HCT116 (cell line): ENCODE measurements around the gene POU2F3. TPM values are rescaled to one million over a fixed set of nuclear protein-coding genes. Genes with fewer than 3 reads are reported as not detected.

Experiments used
- ATAC-seq: fragments of 200-7000 bp; cut with Tn5 transposase; 2 replicates; pipeline ENCODE4 v1.9.1; 2020; ENCODE audit warnings: mild to moderate bottlenecking, moderate library complexity
- BruUV-seq: library from RNA; stranded (reverse); fragments of 400-500 nt; replicated peaks from 2 replicates; lab custom pipeline; 2021; lab: Mats Ljungman, UMichigan
- CTCF ChIA-PET: fragments of 300-600 bp; sonication (Branson Sonifier 250); formaldehyde crosslinking; loops from one replicate; lab custom pipeline; 2021; ENCODE audit warnings: antibody characterized with exemption; lab: Charles Lee
- POLR2A ChIA-PET: fragments of 300-600, 350-600 bp; sonication (Branson Sonifier 250); formaldehyde crosslinking; loops from one replicate; lab custom pipeline; 2021; ENCODE audit warnings: antibody characterized with exemption; lab: Charles Lee
- RAD21 ChIA-PET, 2 experiments: fragments of 300-600 bp; sonication (Branson Sonifier 250); formaldehyde crosslinking; loops; one replicate each; lab custom pipeline; 2023; ENCODE audit warnings: low total read pairs in 2 of 2; ENCODE audit not compliant: uncharacterized antibody in 2 of 2, unreplicated experiment in 2 of 2, low non-redundant PET in 1 of 2; lab: Charles Lee
- DNase-seq: peaks from one replicate; pipeline ENCODE4 v3.0.0-alpha.2; 2010; ENCODE audit warnings: low read depth, low spot score
- H2AFZ ChIP-seq: fragments of 200-600 bp; shearing (Covaris generic), sonication (generic); 2 replicates; pipeline ENCODE4 v1.6.1; 2017; ENCODE audit warnings: low read depth, mixed run types, mixed read lengths, antibody characterized with exemption, low read length; ENCODE audit not compliant: poor library complexity, severe bottlenecking
- H3K27ac ChIP-seq: 2 replicates; pipeline ENCODE4 v1.5.1; 2012; ENCODE audit warnings: low read depth, low read length
- H3K27me3 ChIP-seq: fragments of 200-600 bp; sonication (generic); 2 replicates; pipeline ENCODE4 v1.6.1; 2016; ENCODE audit warnings: mixed run types, low read length, mixed read lengths; ENCODE audit not compliant: insufficient read depth
- H3K36me3 ChIP-seq, 2 experiments: fragments of 200-500 bp in 1 of 2; fragments of 200-600 bp in 1 of 2; sonication (Bioruptor generic) in 1 of 2; sonication (generic) in 1 of 2; 2 replicates each; pipeline versions ENCODE4 v1.5.1 to v1.6.1; 2014 to 2016; ENCODE audit warnings: low read length in 2 of 2, inconsistent platforms in 1 of 2, mixed read lengths in 1 of 2, mixed run types in 1 of 2; ENCODE audit not compliant: insufficient read depth in 2 of 2, control insufficient read depth in 1 of 2
- H3K4me1 ChIP-seq, 2 experiments: fragments of 200-600 bp in 1 of 2; sonication (generic) in 1 of 2; 2 replicates each; pipeline versions ENCODE4 v1.5.1 to v1.6.1; 2012 to 2017; ENCODE audit warnings: low read length in 2 of 2, inconsistent platforms in 1 of 2, mild to moderate bottlenecking in 1 of 2, mixed read lengths in 1 of 2, mixed run types in 1 of 2, moderate library complexity in 1 of 2; ENCODE audit not compliant: insufficient read depth in 2 of 2, control insufficient read depth in 1 of 2
- H3K4me2 ChIP-seq: fragments of 200-600 bp; sonication (generic); 2 replicates; pipeline ENCODE4 v1.6.1; 2017; ENCODE audit warnings: mixed run types, low read length, mixed read lengths
- H3K4me3 ChIP-seq, 2 experiments: fragments of 200-600 bp in 1 of 2; sonication (generic) in 1 of 2; replicated peaks in 1 of 2; 2 replicates each; pipeline ENCODE4 v1.5.1; 2011 to 2016; ENCODE audit warnings: low read length in 2 of 2, control low read depth in 1 of 2, low read depth in 1 of 2, mild to moderate bottlenecking in 1 of 2, mixed read lengths in 1 of 2, mixed run types in 1 of 2
- H3K79me2 ChIP-seq: fragments of 200-600 bp; sonication (generic); 2 replicates; pipeline ENCODE4 v1.6.1; 2017; ENCODE audit warnings: mild to moderate bottlenecking, mixed run types, low read length, moderate library complexity, mixed read lengths; ENCODE audit not compliant: insufficient read depth
- H3K9ac ChIP-seq: fragments of 200-600 bp; sonication (generic); 2 replicates; pipeline ENCODE4 v1.6.1; 2016; ENCODE audit warnings: low read length, mixed read lengths
- H3K9me2 ChIP-seq: fragments of 200-600 bp; sonication (generic), shearing (Covaris generic); 2 replicates; pipeline ENCODE4 v1.6.1; 2017; ENCODE audit warnings: mixed run types, mild to moderate bottlenecking, moderate library complexity; ENCODE audit not compliant: insufficient read depth
- H3K9me3 ChIP-seq, 2 experiments: fragments of 200-500 bp in 1 of 2; fragments of 200-600 bp in 1 of 2; sonication (Bioruptor generic) in 1 of 2; sonication (generic) in 1 of 2; 2 replicates each; pipeline ENCODE4 v1.6.1; 2014 to 2017; ENCODE audit warnings: low read length in 2 of 2, mixed read lengths in 2 of 2, inconsistent platforms in 1 of 2, low read depth in 1 of 2, mild to moderate bottlenecking in 1 of 2, mixed run types in 1 of 2, moderate library complexity in 1 of 2; ENCODE audit not compliant: control insufficient read depth in 1 of 2, insufficient read depth in 1 of 2
- H4K20me1 ChIP-seq: fragments of 200-600 bp; sonication (generic), shearing (Covaris generic); 2 replicates; pipeline ENCODE4 v1.6.1; 2017; ENCODE audit warnings: mixed run types, mild to moderate bottlenecking, moderate library complexity; ENCODE audit not compliant: insufficient read depth
- CTCF ChIP-seq, 3 experiments: fragments of 200-600 bp in 1 of 3; sonication (generic) in 1 of 3; IDR thresholded peaks in 2 of 3; conservative IDR thresholded peaks in 1 of 3; 2 replicates each; pipeline ENCODE4 v1.5.1; 2012 to 2017; ENCODE audit warnings: low read depth in 2 of 3, low read length in 2 of 3, antibody characterized with exemption in 1 of 3, borderline replicate concordance in 1 of 3, control low read depth in 1 of 3, mild to moderate bottlenecking in 1 of 3, mixed read lengths in 1 of 3, mixed run types in 1 of 3, moderate library complexity in 1 of 3; ENCODE audit not compliant: insufficient read depth in 1 of 3
- EGR1 ChIP-seq: IDR thresholded peaks from 2 replicates; pipeline ENCODE4 v1.6.1; 2012; ENCODE audit warnings: low read depth
- FOSL1 ChIP-seq: IDR thresholded peaks from 2 replicates; pipeline ENCODE4 v1.6.1; 2012; ENCODE audit warnings: low read depth
- POLR2A ChIP-seq: IDR thresholded peaks from 2 replicates; pipeline ENCODE4 v1.7.0; 2011; ENCODE audit warnings: borderline replicate concordance; ENCODE audit not compliant: insufficient read depth, insufficient read length; ENCODE audit errors: extremely low read depth
- POLR2AphosphoS5 ChIP-seq: IDR thresholded peaks from 2 replicates; pipeline ENCODE4 v1.6.1; 2011; ENCODE audit warnings: mild to moderate bottlenecking, low read depth, low read length, moderate library complexity
- RAD21 ChIP-seq: IDR thresholded peaks from 2 replicates; pipeline ENCODE4 v1.6.1; 2012; ENCODE audit warnings: low read depth, mild to moderate bottlenecking
- SIN3A ChIP-seq: IDR thresholded peaks from 2 replicates; pipeline ENCODE4 v1.6.1; 2012; ENCODE audit warnings: low read depth
- SP1 ChIP-seq: IDR thresholded peaks from 2 replicates; pipeline ENCODE4 v1.6.1; 2012; ENCODE audit warnings: low read depth
- ZBTB33 ChIP-seq: IDR thresholded peaks from 2 replicates; pipeline ENCODE4 v1.6.1; 2011; ENCODE audit warnings: mild to moderate bottlenecking, low read length, moderate library complexity; ENCODE audit not compliant: insufficient replicate concordance; ENCODE audit errors: extremely low read depth
- intact Hi-C: fragments of 100-400 bp; cut with micrococcal nuclease; formaldehyde crosslinking; loops from 2 replicates; pipeline ENCODE4 v1.10.0; 2022
- total RNA-seq: library from RNA; stranded (reverse); gene quantifications from one replicate; pipeline ENCODE4 v1.2.1, GENCODE V29; 2021; ENCODE audit not compliant: unreplicated experiment
- TF ChIP-seq, protein P1 (sequence below): IDR thresholded peaks from 2 replicates; pipeline ENCODE4 v1.6.1; 2012; ENCODE audit warnings: low read depth

POU2F3 gene
- total RNA-seq, 1 experiment from 2014 or later, result 0.15 TPM

GRCh38 chr11:120258661-120259060, 18.7 kb downstream of the POU2F3 start:
- Histone ChIP-seq H3K9me2 (no peaks in the 10 kb centered on the region), H3K27ac (no peak overlapping the region), H3K9ac (no peak overlapping the region), H3K36me3 (no peaks in the 10 kb centered on the region), H4K20me1 (no peaks in the 10 kb centered on the region), H3K79me2 (no peaks in the 10 kb centered on the region), H3K9me3 (no peaks in the 10 kb centered on the region), H3K4me3 (no peak overlapping the region), H3K4me2 (no peak overlapping the region), H3K27me3 (peaks cover 49% of the 10 kb centered on the region; the same call in 1 of the 2 replicates), H3K4me1 (no peaks in the 10 kb centered on the region), H2AFZ (no peak overlapping the region)
- ChIA-PET POLR2A (no interaction called here), RAD21 (no interaction called here), CTCF (interaction anchor here (1.4 kb wide), 1 partner anchor 44 kb away, joined by 5 read pairs; no protein-coding TSS in a partner anchor)
- DNase-seq (no peak), ATAC-seq (peak; percentile 73)
- no peak for TF ChIP-seq POLR2AphosphoS5
- TF ChIP-seq CTCF (IDR thresholded peaks at IDR 0.05 in 2 of 3, conservative IDR thresholded peaks at IDR 0.05 in 1 of 3; ENCODE audit: borderline replicate concordance in 1 of 3, insufficient read depth in 1 of 3, low read depth in 2 of 3, low read length in 2 of 3), result 0 out of 6 replicates have a peak, but pooled peaks of 1 of the 3 experiments have one; percentile 29
- BruUV-seq, result no TSS peak
- intact Hi-C loops, result no loop called here

DNA sequence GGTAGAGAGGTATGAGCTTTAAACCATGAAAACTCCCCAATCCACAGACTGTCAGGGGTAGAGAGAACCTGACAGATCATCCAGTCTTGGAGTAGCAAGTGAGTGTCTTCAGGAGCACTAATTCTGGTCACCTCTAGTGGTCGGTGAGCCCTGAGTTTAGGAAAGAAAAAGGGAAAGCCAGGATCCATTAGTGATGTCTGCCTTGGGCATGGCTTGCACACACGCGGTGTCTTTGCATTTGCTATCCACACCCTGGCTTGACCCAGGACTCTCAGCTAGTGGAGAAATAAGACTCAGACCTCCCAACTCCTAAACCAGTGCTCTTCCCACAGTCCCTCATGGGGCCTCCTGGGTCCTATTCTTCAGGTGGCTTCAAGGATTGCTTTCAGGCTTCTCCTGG, 19.3 kb downstream of the POU2F3 start:
- H3K4me2 ChIP-seq, result no peak overlapping the region
- H3K4me1 ChIP-seq, result no peaks in the 10 kb centered on the region
- no peaks in the 10 kb centered on the region for H3K9me3 ChIP-seq
- H3K79me2 ChIP-seq, result no peaks in the 10 kb centered on the region
- POLR2A ChIA-PET, result no interaction called here
- no peak overlapping the region for H3K9ac ChIP-seq
- TF ChIP-seq POLR2A (no peak), ZBTB33 (no peak), EGR1 (no peak), FOSL1 (no peak), RAD21 (no peak), SP1 (no peak), SIN3A (no peak)
- TF ChIP-seq, protein P1, sequence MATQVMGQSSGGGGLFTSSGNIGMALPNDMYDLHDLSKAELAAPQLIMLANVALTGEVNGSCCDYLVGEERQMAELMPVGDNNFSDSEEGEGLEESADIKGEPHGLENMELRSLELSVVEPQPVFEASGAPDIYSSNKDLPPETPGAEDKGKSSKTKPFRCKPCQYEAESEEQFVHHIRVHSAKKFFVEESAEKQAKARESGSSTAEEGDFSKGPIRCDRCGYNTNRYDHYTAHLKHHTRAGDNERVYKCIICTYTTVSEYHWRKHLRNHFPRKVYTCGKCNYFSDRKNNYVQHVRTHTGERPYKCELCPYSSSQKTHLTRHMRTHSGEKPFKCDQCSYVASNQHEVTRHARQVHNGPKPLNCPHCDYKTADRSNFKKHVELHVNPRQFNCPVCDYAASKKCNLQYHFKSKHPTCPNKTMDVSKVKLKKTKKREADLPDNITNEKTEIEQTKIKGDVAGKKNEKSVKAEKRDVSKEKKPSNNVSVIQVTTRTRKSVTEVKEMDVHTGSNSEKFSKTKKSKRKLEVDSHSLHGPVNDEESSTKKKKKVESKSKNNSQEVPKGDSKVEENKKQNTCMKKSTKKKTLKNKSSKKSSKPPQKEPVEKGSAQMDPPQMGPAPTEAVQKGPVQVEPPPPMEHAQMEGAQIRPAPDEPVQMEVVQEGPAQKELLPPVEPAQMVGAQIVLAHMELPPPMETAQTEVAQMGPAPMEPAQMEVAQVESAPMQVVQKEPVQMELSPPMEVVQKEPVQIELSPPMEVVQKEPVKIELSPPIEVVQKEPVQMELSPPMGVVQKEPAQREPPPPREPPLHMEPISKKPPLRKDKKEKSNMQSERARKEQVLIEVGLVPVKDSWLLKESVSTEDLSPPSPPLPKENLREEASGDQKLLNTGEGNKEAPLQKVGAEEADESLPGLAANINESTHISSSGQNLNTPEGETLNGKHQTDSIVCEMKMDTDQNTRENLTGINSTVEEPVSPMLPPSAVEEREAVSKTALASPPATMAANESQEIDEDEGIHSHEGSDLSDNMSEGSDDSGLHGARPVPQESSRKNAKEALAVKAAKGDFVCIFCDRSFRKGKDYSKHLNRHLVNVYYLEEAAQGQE, result no peak
- ATAC-seq (0 out of 2 replicates have a peak, but pooled peaks have one; percentile 14), DNase-seq (no peak)
- BruUV-seq, result no TSS peak
- no peak overlapping the region for H3K4me3 ChIP-seq
- no peaks in the 10 kb centered on the region for H3K9me2 ChIP-seq
- H3K27me3 ChIP-seq, result peaks cover 49% of the 10 kb centered on the region; the same call in 1 of the 2 replicates
- no peak overlapping the region for H2AFZ ChIP-seq
- no peaks in the 10 kb centered on the region for H4K20me1 ChIP-seq
- no peaks in the 10 kb centered on the region for H3K36me3 ChIP-seq
- CTCF ChIA-PET, result interaction anchor here (1.4 kb wide), 1 partner anchor 43 kb away, joined by 5 read pairs; no protein-coding TSS in a partner anchor
- intact Hi-C loops, result no loop called here
- RAD21 ChIA-PET, result no interaction called here
- H3K27ac ChIP-seq, result no peak overlapping the region
